ENCODE measurements around the gene NR1I3.
A peak's percentile ranks its signal among the peaks of the same experiment; 100 is the strongest.
"Not testable (repeated sequence)": the region's sequence is repeated elsewhere in the genome, so short reads cannot be mapped to it uniquely, and the experiment has no call there.

NR1I3 gene, protein sequence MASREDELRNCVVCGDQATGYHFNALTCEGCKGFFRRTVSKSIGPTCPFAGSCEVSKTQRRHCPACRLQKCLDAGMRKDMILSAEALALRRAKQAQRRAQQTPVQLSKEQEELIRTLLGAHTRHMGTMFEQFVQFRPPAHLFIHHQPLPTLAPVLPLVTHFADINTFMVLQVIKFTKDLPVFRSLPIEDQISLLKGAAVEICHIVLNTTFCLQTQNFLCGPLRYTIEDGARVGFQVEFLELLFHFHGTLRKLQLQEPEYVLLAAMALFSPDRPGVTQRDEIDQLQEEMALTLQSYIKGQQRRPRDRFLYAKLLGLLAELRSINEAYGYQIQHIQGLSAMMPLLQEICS

DNA sequence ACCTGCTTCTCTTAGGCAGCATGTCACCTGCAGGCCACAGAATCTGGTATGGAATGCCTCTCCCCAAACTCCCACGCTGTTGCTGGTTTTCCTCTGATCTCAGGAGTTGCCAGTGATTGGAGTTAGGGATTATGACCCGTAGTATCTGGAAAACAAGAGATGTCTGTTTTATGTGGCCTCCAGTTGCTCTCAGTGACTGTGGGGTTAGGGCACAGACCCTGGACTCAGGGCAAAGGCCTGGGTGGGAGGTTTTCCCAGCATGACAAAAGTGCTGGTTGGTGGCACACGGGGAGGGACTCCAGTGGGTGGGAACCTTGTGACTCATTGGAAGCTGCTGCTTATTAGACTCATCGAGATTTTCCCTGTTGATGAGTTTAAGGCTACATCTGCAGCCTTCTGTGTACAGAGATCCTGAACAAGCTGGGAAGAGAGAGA, at the start of gene NR1I3:
NR1I3 (minus strand) TSS at position 165 of the 435 bp plus-strand sequence. CDS start 1,638 bp downstream, outside the sequence.
- no peak for DNase-seq (ENCODE audit: low read depth in 3 of 3, low spot score in 1 of 3)

DNA sequence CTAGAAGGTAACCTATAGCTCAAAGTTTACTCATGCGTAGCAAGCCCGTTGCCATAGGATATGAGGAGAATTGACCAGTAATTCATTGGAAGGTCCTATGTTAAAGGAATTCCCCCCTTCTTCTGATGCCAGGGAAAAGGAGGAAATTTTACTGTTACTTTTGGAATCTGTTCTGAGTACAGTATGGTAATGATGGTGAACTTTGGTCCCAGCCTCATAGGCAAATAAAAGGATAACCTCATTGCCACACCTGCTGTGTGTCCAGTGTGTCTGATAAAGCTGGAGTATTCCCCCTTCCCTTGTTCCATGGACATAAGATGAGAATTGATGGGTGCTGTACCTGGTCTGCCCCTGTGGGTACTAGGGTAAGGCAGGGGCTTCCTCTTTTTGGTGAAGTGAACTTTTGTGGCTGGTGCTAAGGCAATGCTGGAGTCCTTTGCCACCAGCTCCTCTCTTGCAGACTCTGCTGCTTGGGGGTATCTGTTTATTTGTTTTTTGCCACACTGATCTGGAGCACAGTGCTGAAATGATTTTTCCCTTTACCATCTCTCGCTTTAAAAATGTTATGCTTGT, 49.6 kb upstream of the NR1I3 start:
- no peak for DNase-seq (ENCODE audit: low read depth in 3 of 3, low spot score in 1 of 3)

DNA sequence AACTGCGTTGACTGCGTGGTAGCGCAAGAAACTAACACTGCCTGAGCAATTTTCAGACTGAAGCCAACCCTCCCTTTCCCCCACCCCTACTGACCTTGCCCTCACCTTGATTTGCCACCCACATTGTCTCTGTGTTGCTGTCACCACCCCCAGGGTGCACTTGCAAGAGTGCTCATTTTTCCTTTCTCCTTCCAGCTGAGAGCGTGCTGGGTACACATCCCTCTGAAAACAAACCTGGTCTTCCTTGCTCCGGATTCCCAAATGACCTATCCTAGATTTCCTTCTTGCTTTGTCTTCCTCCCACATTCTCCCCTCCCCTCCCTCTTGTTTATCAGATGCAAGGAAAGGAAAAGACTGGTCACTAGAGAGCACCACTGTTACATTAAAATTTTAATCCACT, 47.5 kb upstream of the NR1I3 start:
- no peak for DNase-seq (ENCODE audit: low read depth in 3 of 3, low spot score in 1 of 3)

DNA sequence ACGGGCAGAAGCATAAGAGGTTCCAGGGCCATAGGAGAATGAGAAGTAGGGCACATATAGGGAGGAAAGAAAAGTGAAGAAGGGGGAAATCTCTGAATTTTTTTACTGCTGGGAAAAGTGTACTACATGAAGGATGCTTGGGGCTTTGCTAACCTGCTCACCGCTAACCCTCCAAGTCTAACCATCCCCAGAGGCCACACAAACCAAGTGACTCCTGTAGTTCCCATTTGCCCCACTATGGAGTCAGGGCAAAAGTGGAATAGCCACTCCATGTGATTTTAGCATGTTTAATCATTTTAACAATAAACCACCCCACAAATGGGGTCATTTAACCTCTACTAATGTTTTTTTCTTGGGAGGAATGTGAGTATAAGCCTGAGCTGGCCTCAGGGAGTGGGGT, 47.1 kb upstream of the NR1I3 start:
- no peak for DNase-seq (ENCODE audit: low read depth in 3 of 3, low spot score in 1 of 3)

DNA sequence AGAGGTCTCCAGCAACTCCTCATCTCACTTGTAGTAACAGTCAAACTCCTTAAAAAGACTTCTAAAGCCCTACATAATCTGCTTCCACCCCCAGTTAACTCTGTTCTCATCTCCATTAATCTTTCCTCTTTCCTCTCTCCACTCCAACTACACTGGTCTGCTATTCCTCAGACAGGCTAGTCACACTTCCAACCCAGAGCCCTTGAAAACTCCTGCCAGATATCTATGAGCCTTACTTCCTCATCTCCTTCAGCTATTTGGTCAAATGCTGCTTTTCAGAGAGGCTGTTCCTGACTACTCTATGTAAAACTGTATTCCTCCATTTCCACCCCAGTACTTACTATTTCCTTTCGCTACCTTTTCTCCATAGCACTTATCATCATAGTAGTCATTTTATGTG, 45.0 kb upstream of the NR1I3 start:
- no peak for DNase-seq (ENCODE audit: low read depth in 3 of 3, low spot score in 1 of 3)

DNA sequence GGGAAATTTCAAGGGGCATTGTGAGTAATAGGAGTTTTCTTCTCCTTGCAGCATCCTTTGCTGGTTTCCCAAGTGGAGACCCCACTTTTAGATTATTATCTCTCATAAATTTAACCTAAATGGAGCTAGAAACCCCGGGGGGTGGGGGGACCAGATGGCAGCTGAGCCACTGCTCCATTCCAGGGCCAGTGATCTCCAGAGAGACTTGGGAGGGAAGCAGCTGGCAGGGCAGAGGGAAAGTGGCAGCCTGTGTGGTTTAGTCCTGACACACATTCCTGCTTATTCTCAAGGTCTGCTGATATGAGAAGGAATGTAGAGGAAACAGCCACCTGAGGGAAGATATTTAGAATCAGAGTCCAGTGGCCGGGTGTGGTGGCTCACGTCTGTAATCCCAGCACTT, 36.9 kb upstream of the NR1I3 start:
- DNase-seq (ENCODE audit: low read depth in 3 of 3, low spot score in 1 of 3): no peak

DNA sequence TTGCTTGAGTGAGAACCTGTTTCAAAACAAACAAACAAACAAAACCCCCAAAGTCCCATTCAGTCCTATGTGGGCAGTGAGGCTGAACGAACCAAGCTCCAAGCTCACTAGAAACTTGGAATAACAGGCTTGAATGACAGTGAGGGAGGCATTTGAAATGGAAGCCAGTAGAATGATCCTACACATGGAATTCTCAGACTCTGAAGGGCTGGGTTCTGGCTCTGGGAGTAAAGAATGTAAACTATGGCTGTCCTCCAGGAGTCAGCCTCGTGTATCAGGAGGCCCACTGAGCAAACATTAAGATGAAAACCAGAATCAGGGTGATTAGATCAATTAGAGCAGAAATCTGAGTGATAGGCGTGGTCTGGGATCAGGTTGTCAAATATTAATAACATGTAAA, 35.4 kb upstream of the NR1I3 start:
- DNase-seq (ENCODE audit: low read depth in 3 of 3, low spot score in 1 of 3): no peak

DNA sequence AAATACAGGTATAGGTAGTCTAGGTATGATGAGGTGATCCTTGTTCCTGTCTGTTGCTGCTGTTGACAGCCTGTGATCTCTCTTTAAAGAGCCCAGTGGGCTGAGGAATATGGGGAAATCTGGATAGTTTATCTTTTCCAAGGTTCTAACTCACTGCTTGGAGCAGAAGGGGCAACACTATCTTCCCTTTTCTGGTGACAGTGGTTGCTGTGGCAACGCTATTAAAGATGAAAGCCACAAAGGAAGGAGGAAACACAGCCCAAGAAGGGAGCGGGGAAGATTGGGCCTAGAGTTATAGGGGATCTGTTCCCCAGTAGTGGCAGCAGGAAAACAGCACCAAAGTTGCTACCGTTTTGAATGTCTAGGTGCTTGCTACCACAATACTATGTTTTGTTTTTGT, 29.3 kb upstream of the NR1I3 start:
- DNase-seq (ENCODE audit: low read depth in 3 of 3, low spot score in 1 of 3): no peak

DNA sequence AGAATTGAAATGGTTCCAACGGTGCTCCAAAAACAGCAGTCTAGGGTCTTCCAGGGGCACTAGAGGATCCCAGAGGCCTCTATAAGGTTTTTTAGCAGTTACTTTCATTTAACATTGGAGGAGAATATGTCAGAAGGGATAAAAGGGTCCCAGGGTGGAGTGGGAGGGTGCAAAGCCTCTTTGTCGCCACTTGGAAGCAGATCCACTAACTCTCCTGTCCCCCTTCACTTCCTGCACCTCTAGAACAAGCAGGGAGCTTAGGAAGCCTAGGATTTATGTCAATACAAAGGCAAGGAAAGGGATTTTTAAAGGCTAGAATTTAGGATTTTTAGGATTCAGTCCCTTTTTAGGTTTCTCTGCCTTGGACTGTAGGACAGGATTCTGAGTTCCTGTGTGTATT, 28.8 kb upstream of the NR1I3 start:
- no peak for DNase-seq (ENCODE audit: low read depth in 3 of 3, low spot score in 1 of 3)

DNA sequence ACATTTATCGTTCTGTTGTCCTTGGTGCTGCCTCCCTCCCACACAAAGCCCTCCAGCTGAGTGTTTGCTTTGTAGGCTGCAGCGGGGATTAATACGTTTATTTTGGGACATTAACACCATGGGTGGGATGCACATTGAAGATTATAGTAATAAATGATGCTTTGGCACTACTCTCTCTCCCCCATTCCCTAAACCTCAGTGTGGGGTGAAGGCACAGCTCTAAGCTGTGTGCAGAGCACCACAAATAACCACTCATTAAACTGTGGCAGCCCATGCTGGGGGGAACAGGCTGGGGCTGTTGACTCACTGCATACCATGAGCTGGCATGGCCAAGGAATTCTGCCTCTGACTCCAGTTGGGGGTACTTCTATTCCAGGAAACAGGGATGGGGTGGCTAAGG, 28.2 kb upstream of the NR1I3 start:
- DNase-seq (ENCODE audit: low read depth in 3 of 3, low spot score in 1 of 3): no peak

DNA sequence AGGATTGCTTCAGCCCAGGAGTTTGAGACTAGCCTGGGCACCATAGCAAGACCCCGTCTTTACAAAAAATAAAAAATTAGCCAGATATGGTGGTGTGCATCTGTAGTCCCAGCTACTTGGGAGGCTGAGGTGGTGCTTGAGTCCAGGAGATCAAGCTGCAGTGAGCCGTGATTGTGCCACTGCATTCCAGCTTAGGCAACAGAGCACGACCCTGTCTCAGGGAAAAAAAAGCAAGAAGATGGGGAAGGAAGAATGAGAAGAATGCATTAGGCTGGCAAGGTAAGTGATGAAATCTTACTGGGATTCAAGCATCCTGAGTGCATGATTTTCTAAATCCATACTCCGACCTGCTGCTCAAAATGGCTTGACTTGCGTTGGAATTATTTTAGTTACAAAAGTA, 27.3 kb upstream of the NR1I3 start:
- no peak for DNase-seq (ENCODE audit: low read depth in 3 of 3, low spot score in 1 of 3)

DNA sequence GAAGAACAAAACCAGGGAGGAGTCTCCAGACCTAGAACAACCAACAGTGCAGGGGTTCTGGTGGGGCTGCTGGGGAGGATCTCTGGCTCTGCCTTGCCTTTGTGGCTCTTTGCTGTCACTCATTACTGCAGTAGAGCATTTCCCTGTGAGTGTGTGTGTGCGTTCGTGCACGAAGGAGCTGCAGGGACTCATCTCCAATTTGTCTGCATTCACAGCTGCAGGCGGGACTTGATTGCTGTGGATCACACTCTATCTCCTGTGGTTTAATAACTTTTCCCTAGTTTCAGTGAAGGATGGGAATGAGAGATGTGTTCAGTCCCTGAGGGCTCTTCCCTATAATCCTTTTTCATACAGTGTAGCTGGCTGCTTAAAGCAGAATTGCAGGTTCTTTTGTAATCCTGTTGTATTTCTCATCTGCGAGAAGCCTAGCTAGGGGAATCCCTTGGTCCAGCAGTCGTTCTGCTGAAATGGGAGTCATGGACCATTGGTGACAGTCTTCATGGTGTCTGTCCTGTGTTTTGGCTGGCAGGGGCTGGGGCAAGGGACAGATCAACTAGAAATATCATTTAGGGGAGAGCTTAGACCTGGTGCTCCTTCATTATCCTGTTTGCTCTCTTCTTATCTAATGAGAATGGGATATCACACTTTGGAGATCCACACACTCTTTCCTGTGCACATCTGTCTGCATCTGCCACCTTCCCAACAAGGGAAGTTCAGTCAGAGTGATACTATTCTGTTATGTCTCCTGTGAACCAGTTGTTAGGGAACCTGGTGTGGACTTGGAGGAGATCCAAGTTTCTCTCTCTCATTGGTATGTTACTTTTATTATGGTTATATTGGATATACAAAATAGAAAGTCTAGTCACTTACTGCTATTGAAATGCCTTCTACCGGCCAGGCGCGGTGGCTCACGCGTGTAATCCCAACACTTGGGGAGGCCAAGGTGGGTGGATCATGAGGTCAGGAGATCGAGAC, 23.5 kb upstream of the NR1I3 start:
- DNase-seq (ENCODE audit: low read depth in 3 of 3, low spot score in 1 of 3): no peak

DNA sequence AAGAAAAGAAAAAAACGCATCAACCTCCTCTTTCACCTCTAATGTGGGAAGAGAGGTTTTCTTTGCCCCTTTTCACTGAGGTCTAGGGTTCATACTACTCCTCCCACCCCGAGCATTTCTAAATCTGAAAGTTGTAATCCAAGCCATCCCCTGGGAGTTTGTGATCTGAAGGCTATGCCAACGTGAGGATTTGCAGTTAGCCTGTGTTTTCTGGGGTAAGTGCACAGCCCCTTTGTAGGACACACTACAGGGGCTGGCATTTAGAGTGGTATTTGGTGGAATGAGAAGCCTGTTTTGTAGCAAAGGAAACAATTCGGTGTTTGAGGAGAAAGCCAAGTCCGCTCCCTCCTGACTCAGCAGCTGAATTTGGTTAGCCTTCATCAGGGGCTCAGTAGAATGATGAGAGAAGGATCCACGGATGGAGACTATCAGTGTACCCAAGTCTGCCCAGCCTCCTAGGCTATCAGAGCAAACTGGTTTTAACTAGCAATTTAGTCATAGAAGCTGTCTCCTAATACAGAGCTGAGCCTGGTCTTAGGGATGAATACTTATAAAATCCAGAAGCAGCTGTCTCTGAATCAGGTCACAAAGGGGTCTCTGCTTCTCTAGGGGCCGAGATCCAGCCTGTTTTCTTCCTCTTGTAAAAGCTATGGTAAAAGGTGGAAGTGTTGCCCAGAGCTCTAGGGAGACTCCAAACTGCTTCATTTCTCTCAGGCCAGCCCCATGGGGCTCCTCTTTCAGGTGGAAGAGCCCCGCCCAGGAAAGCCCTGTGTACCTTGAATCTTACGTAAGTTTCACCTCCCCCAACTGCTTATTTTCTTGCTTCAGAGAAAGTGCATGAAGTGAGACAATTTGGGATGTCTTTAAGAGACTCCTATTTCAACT, 22.6 kb upstream of the NR1I3 start:
- DNase-seq (ENCODE audit: low read depth in 3 of 3, low spot score in 1 of 3): no peak

DNA sequence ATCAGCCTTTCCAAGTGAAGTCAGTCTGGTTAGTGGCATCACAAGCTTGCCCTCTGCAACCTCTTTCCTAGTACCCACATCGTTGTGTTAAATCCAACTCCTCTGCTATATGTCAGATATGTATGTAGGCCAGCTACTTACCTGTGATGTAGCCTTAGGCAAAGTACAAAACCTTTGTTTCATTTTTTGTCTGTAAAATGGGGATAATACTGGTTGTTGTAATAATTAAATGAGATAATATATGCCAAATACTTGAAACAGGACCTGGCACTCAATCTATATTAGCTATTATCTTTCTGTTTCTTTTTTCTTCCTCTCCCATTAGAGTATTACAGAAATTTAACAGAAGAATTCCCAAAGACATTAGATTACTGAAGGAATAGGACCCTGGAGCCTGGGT, 21.8 kb upstream of the NR1I3 start:
- DNase-seq (ENCODE audit: low read depth in 3 of 3, low spot score in 1 of 3): no peak

DNA sequence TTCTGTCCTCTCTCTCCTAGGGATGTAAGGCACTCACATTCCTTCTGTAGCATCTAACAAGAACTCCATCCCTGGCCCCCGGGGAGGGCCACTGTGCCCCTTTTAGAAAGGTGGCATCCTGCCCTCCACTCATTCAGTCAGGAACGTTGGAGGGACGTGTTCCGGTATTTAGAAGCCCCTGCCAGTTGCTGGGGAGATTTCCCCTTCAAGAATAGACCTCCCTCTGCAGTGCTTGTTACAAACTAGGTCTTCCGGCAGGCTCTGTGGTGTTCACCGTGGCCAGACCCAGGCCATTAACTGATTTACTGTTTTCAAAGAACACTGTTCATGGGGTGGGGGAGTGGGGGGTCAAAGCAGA, 21.3 kb upstream of the NR1I3 start:
- no peak for DNase-seq (ENCODE audit: low read depth in 3 of 3, low spot score in 1 of 3)

DNA sequence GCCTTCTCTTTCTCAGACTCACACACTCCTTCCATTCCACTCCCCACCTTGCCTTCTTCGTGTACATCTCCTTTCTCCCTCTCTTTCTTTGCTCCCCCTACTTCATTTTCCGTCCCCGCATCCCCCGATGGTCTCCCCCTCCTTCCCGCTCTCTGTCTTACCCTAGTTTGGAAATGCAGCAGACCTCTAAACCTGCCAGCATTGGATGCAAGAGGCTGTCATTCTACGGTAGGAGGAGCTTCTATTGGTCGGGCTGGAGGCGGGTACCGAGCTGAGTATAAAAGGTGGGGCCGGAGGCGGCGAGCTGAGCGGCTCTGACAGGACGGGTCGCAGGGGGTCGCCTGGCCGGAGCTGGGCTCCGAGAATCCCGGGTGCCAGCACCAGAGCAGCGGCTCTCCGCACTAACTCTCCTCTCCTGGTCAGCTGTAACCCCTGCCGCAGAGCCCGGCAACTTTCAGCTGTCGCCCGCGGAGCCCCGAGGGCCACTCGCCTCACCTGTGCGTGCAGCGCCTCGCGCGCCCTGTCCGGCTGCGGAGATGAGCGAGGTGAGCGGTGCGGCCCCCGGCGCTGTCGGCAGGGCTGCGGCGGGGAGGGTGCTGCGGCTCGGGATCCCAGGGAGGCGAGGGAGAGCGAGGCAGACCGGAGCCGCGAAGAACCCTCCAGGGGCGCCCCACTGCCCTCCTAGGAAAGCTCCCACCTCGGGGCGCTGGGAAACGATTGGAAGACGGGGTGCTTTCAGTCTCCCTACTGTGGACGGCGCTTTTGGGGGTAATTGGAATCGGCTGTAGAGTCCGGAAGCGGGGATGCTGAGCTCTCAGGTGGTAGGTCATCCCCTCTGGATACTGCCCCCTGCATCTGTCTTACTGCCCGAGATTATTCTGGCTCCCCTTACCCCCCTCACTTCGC, 20.7 kb upstream of the NR1I3 start, which contains the start of gene PCP4L1:
PCP4L1 (plus strand) TSS at position 307 of the 906 bp plus-strand sequence; CDS start at position 537, 230 bp downstream.
- DNase-seq (ENCODE audit: low read depth in 3 of 3, low spot score in 1 of 3): peak in 1 of 3 donors; percentile 18

DNA sequence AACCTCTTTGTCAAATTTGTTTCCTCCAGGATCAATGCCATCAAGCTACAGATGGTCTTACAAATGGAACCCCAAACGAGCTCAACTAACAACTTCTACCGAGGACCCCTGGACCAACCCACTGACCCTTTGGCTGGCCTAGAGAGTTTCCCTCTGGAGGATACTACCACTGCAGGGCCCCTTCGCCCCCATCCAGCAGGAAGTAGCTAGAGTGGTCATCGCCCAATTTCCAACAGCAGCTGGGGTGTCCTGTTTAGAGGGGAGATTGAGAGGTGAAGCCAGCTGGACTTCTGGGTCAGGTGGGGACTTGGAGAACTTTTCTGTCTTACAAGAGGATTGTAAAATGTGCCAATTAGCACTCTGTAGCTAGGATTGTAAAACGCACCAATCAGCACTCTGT, 19.1 kb upstream of the NR1I3 start:
- not testable (repeated sequence) for DNase-seq (ENCODE audit: low read depth in 3 of 3, low spot score in 1 of 3)

DNA sequence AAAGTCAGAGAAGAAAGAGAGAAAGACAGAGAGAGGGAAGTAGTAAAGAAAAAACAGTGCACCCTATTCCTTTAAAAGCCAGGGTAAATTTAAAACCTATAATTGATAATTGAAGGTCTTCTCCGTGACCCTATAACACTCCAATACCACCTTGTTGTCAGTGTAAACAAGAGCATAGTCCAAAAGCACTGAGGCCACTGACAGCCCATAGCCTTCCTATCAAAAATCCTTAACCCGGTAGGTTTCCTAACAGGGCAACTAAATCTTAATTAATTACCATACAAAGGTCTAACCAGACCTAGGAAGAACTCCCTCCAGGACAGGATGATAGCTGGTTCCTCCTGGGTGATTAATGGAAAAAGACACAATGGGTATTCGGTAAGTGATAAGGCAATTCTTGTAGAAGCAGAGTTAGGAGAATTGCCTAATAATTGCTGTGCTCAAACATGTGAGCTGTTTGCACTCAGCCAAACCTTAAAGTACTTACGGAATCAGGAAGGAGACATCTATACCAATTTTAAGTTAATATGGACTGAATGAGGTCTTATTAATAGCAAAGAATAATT, 18.0 kb upstream of the NR1I3 start:
- not testable (repeated sequence) for DNase-seq (ENCODE audit: low read depth in 3 of 3, low spot score in 1 of 3)

DNA sequence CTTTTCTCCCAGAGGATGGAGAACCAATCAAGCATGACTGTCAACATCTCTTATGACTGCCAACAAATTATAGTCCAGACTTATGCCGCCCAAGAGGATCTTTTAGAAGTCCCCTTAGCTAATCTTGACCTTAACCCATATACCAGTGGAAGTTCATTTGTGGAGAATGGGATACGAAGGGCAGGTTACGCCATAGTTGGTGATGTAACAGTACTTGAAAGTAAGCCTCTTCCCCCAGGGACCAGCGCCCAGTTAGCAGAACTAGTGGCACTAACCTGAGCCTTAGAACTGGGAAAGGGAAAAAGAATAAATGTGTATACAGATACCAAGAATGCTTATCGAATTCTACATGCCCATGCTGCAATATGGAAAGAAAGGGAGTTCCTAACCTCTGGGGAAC, 17.3 kb upstream of the NR1I3 start:
- not testable (repeated sequence) for DNase-seq (ENCODE audit: low read depth in 3 of 3, low spot score in 1 of 3)
